ENCODE measurements around the gene MTCL3.

- TF ChIP-seq EZH2 (IDR thresholded peaks at IDR 0.05): no peak
- no peak for TF ChIP-seq POLR2AphosphoS5 (IDR thresholded peaks at IDR 0.05; ENCODE audit: low read depth, low read length)
- TF ChIP-seq ZNF274 (IDR thresholded peaks at IDR 0.05; ENCODE audit: low read depth, low read length): no peak
- TF ChIP-seq CTCF (IDR thresholded peaks at IDR 0.05 in 2 of 3, conservative IDR thresholded peaks at IDR 0.05 in 1 of 3; ENCODE audit: borderline replicate concordance in 1 of 3, insufficient read depth in 1 of 3, low read depth in 2 of 3, low read length in 2 of 3): no peak
- no peak for TF ChIP-seq RAD21 (IDR thresholded peaks at IDR 0.05; ENCODE audit: low read depth)
- TF ChIP-seq EZH2phosphoT487 (IDR thresholded peaks at IDR 0.05; ENCODE audit: borderline replicate concordance): no peak
- no peak for TF ChIP-seq CEBPB (IDR thresholded peaks at IDR 0.05; ENCODE audit: low read depth)
Measured at GRCh38 chr6:127459231-127459641, 59.9 kb downstream of the MTCL3 start, which contains the start of gene KIAA0408.
